HPDE6-E6E7 (cell line): ENCODE measurements around the gene HIF1AN.
"Not testable (repeated sequence)": the region's sequence is repeated elsewhere in the genome, so short reads cannot be mapped to it uniquely, and the experiment has no call there.

ENCODE experiments used
- DNase-seq: peaks from one replicate; pipeline ENCODE4 v3.0.0; 2011; ENCODE audit warnings: missing footprints; ENCODE audit errors: extremely low spot score

The HIF1AN gene

DNA sequence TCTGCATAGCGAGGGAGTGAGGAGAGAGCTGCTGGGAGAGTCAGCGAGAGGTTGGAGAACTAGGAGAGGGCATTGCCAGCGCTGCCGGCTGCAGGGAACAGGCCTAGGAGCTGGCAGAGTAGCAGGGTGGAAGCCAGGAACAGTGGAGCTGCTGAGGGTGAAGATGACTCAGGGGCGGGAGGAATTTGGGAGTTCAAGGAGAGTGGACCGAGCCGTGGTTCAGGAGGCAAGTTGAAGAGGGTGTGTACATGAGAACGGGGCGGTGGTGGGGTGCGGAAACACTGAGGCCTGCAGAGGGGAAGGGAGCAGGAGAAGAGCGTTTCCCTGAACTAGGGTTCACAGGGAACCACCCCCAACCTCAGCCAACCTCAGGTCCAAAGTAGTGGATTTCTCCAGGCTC, 31.5 kb downstream of the HIF1AN start:
- DNase-seq = no peak

- no peak for DNase-seq
Measured at GRCh38 chr10:100567826-100568225, 32.1 kb downstream of the HIF1AN start.

- DNase-seq = no peak
Measured at GRCh38 chr10:100568912-100569311, 33.2 kb downstream of the HIF1AN start.

- no peak for DNase-seq
Measured at GRCh38 chr10:100569687-100570481, 34.1 kb downstream of the HIF1AN start.

DNA sequence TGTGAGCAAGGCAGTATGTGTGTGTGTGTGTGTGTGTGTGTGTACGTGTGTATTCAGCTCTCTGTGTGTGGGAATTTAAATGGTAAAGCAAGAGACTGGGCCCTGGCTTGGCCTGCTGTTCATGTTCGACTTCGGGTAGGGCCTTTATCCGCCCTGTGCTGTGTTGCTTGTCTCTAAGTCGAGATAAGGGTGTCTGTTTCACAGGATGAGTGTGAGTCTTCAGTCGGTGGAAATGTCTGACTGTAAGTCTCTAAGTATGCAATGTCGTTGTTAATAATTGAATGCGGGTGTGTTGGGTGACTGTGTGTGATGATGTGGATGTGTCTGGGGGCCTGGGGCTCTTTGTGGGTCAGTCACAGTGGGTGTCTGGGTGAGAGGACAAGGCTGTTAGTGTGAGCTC, 34.8 kb downstream of the HIF1AN start:
- DNase-seq = no peak

DNA sequence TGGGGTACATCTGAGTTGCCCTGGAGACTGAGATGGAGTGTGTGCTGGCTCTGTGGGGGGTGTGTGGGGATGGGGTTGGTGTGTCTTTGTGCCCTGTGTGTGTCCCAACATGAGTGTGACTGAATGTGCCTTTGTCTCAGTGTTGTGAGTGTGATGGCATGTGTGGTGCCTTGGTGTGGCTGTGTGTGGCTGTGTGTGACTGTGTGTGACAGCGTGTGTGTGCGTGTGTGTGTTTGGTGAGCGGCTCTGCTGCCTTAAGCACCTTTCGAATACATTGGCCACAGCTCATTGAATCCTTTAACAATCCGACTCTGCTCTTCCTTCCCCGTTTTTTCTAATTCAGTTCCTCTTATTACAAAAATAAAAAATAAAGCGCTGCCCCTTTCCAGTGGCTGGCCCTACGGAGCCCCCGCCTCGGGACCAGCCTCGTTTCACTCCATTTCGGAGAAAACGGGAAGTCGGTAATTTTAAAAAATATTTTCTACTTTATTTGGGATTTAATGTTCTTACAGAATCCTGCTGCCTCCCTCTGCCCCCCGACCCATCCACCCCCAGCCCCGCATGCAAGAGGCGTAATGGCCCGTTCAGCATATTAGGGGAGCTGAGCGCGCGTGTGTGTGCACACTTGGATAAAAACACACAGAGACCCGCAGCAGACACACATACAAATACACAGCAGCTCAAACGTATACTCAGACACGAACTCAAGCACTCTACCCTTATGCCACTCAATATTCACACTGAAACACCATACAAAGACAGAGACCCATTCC, 35.5 kb downstream of the HIF1AN start:
- DNase-seq = no peak

- DNase-seq = not testable (repeated sequence)
Measured at GRCh38 chr10:100575146-100575545, 39.4 kb downstream of the HIF1AN start.

DNA sequence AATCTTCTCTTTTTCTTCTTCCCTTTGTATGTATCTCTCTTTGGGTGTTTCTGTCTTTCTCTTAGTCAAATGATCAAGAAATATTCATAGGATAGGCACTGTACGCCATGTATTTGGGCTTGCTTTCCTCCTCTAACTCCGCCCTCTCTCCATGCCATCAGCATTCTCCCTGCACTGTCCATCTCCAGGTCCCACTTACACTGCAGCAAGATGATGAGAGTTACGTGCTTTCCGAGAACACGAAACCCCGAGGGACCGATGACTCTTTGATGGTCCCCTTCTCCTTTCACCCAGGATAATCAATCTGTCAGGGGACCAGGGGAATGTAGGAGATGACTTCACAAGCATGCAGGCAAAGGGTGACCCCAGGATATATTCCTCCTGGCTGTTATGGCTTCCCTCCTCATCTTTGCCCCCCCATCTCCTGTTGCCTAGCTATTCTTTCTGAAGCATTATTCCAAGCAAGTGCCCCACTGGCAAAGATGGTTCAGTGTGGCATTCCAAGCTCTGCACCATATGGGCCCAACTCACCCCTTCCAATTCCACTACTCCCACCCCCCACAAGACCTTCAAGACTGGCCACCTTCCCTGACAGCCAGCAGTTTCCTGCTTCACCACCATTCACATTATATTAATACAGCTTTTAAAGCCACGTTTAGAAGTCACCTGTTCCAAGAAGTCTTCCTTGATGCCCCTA, 40.0 kb downstream of the HIF1AN start:
- no peak for DNase-seq

- no peak for DNase-seq
Measured at GRCh38 chr10:100576282-100576635, 40.5 kb downstream of the HIF1AN start.

GRCh38 chr10:100579261-100580090, 43.7 kb downstream of the HIF1AN start:
- DNase-seq = no peak

GRCh38 chr10:100586959-100587358, 51.2 kb downstream of the HIF1AN start:
- DNase-seq = no peak

- DNase-seq = no peak
Measured at GRCh38 chr10:100598166-100598565, 62.4 kb downstream of the HIF1AN start.

DNA sequence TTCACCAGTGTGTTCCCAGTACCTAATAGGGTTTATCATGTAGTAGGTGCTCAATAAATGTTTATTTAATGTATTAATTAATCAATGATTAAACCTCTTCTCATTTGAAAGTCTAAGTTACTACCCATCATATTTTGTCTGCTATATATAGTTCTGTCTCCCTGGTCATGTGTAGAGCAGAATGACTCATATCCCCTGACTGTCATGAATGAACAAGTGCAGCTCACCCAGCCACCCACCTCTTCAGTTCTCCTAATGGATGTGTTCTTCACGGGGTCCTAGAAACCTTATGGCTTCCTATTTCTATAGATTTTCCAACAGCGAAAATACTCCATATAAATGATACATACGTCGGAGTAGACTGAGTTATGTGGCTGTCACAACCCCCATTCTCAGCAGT, 64.5 kb downstream of the HIF1AN start:
- DNase-seq = no peak

GRCh38 chr10:100607439-100607838, 71.7 kb downstream of the HIF1AN start:
- DNase-seq = no peak
